Natural killer cell (primary cell): ENCODE measurements around the gene INPP5A. TPM values are rescaled to one million over a fixed set of nuclear protein-coding genes. Genes with fewer than 3 reads are reported as not detected.

Experiments
- ATAC-seq, 3 donors: fragments of 150-1000 bp in 2 of 3; fragments of 200-7000 bp in 1 of 3; cut with Tn5 transposase; 1 replicate in 1 of 3; 2 replicates in 2 of 3; pipeline ENCODE4 v1.10.0; 2021; ENCODE audit warnings: mild to moderate bottlenecking in 2 of 3, moderate library complexity in 2 of 3
- DNase-seq, 2 donors: peaks; one replicate each; pipeline versions ENCODE4 v3.0.0 to v3.0.0-alpha.2; 2013 to 2021; ENCODE audit warnings: mixed read lengths in 1 of 2
- H3K27ac ChIP-seq: one replicate; pipeline ENCODE4 v1.5.1; 2013; ENCODE audit warnings: mild to moderate bottlenecking, low read length
- H3K27me3 ChIP-seq: one replicate; pipeline ENCODE4 v1.6.1; 2013; ENCODE audit warnings: low read length; ENCODE audit not compliant: control insufficient read depth, insufficient read depth
- H3K36me3 ChIP-seq: one replicate; pipeline ENCODE4 v1.6.1; 2013; ENCODE audit warnings: low read length; ENCODE audit not compliant: control insufficient read depth, insufficient read depth
- H3K4me1 ChIP-seq: one replicate; pipeline ENCODE4 v1.6.1; 2013; ENCODE audit warnings: low read length; ENCODE audit not compliant: control insufficient read depth, insufficient read depth
- H3K4me3 ChIP-seq: one replicate; pipeline ENCODE4 v1.5.1; 2013; ENCODE audit warnings: low read length
- H3K9me3 ChIP-seq: one replicate; pipeline ENCODE4 v1.6.1; 2013; ENCODE audit warnings: low read length; ENCODE audit not compliant: control insufficient read depth, insufficient read depth
- H3K27ac Mint-ChIP-seq, 2 donors: one replicate each; pipeline ENCODE4 v1.8.0; 2022; ENCODE audit warnings: mild to moderate bottlenecking in 2 of 2, mixed read lengths in 2 of 2, moderate library complexity in 1 of 2
- H3K27me3 Mint-ChIP-seq, 2 donors: one replicate each; pipeline ENCODE4 v1.8.0; 2022; ENCODE audit warnings: low read depth in 2 of 2, mixed read lengths in 2 of 2
- H3K36me3 Mint-ChIP-seq: one replicate; pipeline ENCODE4 v1.8.0; 2022; ENCODE audit warnings: mixed read lengths
- H3K4me1 Mint-ChIP-seq, 2 donors: one replicate each; pipeline ENCODE4 v1.8.0; 2022; ENCODE audit warnings: mixed read lengths in 2 of 2
- H3K4me3 Mint-ChIP-seq: one replicate; pipeline ENCODE4 v1.8.0; 2022; ENCODE audit warnings: mild to moderate bottlenecking, moderate library complexity, mixed read lengths
- H3K9me3 Mint-ChIP-seq, 2 donors: one replicate each; pipeline ENCODE4 v1.8.0; 2022; ENCODE audit warnings: mixed read lengths in 2 of 2
- WGBS: methylation state at CpG from one replicate; pipeline ENCODE4 v1.1.7; 2013; ENCODE audit warnings: missing lambda C conversion rate; ENCODE audit not compliant: insufficient coverage; 5-methylcytosine and 5-hydroxymethylcytosine counted together
- intact Hi-C: fragments of 100-400 bp; cut with micrococcal nuclease; formaldehyde crosslinking; loops from one replicate; pipeline ENCODE4 v1.14.2; 2022
- total RNA-seq, 4 donors: library from RNA; stranded (reverse); fragments of 120-200 nt in 1 of 4; gene quantifications; one replicate each; pipeline versions ENCODE4 v1.2.3 to v1.2.4, GENCODE V29; 2013 to 2022
- TF ChIP-seq, protein P1 (sequence below): fragments of 200-600 bp; IDR thresholded peaks from one replicate; pipeline ENCODE4 v1.8.0; 2022; ENCODE audit warnings: antibody characterized with exemption

Gene INPP5A
- total RNA-seq, 3 donors from 2014 or later (not counting 1 experiment from before 2014, with no cell fraction given), result 12.6 to 38.6 (median 18.6) TPM

- peaks cover 12% of the 10 kb centered on the region for H3K36me3 Mint-ChIP-seq
- no peak overlapping the region for H3K4me3 Mint-ChIP-seq
- Histone ChIP-seq H3K9me3 (peaks cover 10% of the 10 kb centered on the region), H3K36me3 (no peaks in the 10 kb centered on the region), H3K4me3 (no peak overlapping the region), H3K27me3 (no peaks in the 10 kb centered on the region), H3K27ac (no peak overlapping the region), H3K4me1 (peaks cover 5% of the 10 kb centered on the region)
- peaks cover 6 to 21% of the 10 kb centered on the region in 2 donors for H3K4me1 Mint-ChIP-seq
- intact Hi-C loops, result no loop called here
- ATAC-seq, result no peak
- H3K27me3 Mint-ChIP-seq, result no peaks in the 10 kb centered on the region
- no peak overlapping the region for H3K27ac Mint-ChIP-seq
- 96% methylated on average over 15 of the region's 15 CpGs for WGBS
- TF ChIP-seq, protein P1, sequence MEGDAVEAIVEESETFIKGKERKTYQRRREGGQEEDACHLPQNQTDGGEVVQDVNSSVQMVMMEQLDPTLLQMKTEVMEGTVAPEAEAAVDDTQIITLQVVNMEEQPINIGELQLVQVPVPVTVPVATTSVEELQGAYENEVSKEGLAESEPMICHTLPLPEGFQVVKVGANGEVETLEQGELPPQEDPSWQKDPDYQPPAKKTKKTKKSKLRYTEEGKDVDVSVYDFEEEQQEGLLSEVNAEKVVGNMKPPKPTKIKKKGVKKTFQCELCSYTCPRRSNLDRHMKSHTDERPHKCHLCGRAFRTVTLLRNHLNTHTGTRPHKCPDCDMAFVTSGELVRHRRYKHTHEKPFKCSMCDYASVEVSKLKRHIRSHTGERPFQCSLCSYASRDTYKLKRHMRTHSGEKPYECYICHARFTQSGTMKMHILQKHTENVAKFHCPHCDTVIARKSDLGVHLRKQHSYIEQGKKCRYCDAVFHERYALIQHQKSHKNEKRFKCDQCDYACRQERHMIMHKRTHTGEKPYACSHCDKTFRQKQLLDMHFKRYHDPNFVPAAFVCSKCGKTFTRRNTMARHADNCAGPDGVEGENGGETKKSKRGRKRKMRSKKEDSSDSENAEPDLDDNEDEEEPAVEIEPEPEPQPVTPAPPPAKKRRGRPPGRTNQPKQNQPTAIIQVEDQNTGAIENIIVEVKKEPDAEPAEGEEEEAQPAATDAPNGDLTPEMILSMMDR, result no peak
- H3K9me3 Mint-ChIP-seq, result peaks cover 7% of the 10 kb centered on the region in 2 donors
- DNase-seq, result no peak
Measured at GRCh38 chr10:132708441-132708840, 170.9 kb downstream of the INPP5A start.

DNA sequence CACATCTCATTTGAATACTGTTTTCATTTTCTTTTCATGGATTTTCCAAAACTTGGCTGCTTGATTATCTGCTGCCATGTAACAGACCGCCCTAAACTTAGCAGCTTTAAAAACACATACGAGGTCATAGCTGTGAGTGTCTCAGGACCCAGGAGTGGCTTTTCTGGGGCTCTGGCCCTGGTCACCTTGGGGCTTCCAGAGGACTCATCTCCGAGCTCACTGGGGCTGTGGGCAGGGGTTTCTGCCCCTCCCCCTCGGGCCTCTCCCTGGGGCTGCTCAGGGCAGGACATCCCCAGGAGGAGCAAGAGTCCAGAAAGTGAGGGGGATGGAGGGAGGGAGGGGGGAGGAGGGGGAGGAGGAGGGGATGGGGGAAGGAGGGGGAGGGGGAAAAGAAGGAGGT, 171.3 kb downstream of the INPP5A start:
- TF ChIP-seq, protein P1, result no peak
- Histone ChIP-seq H3K4me3 (no peak overlapping the region), H3K9me3 (peaks cover 10% of the 10 kb centered on the region), H3K4me1 (peaks cover under 1% of the 10 kb centered on the region), H3K27ac (no peak overlapping the region), H3K36me3 (no peaks in the 10 kb centered on the region), H3K27me3 (no peaks in the 10 kb centered on the region)
- peaks cover 3 to 16% of the 10 kb centered on the region in 2 donors for H3K4me1 Mint-ChIP-seq
- H3K36me3 Mint-ChIP-seq, result peaks cover 12% of the 10 kb centered on the region
- intact Hi-C loops, result no loop called here
- WGBS, result 92% methylated on average over 4 of the region's 4 CpGs
- no peaks in the 10 kb centered on the region for H3K27me3 Mint-ChIP-seq
- H3K9me3 Mint-ChIP-seq, result peaks cover 7% of the 10 kb centered on the region in 2 donors
- ATAC-seq, result no peak
- no peak for DNase-seq
- no peak overlapping the region for H3K27ac Mint-ChIP-seq
- no peak overlapping the region for H3K4me3 Mint-ChIP-seq

- Mint-ChIP-seq H3K36me3 (peaks cover 12% of the 10 kb centered on the region), H3K9me3 (peaks cover 7% of the 10 kb centered on the region in 2 donors), H3K27me3 (no peaks in the 10 kb centered on the region), H3K4me3 (no peak overlapping the region), H3K4me1 (peaks cover 0 to 14% of the 10 kb centered on the region in 2 donors), H3K27ac (no peak overlapping the region)
- intact Hi-C loops, result no loop called here
- Histone ChIP-seq H3K9me3 (peaks cover 10% of the 10 kb centered on the region), H3K36me3 (no peaks in the 10 kb centered on the region), H3K27me3 (no peaks in the 10 kb centered on the region), H3K4me3 (no peak overlapping the region), H3K27ac (no peak overlapping the region), H3K4me1 (no peaks in the 10 kb centered on the region)
- ATAC-seq (no peak), DNase-seq (no peak)
- TF ChIP-seq, protein P1, result no peak
- 93% methylated on average over 13 of the region's 13 CpGs for WGBS
Measured at GRCh38 chr10:132709471-132709951, 171.9 kb downstream of the INPP5A start.

- ATAC-seq, result no peak
- H3K36me3 ChIP-seq, result no peaks in the 10 kb centered on the region
- 96% methylated on average over 22 of the region's 22 CpGs for WGBS
- no peak for DNase-seq
- no peak overlapping the region for H3K4me3 Mint-ChIP-seq
- H3K27ac ChIP-seq, result no peak overlapping the region
- peaks cover 10% of the 10 kb centered on the region for H3K9me3 ChIP-seq
- H3K27me3 Mint-ChIP-seq, result no peaks in the 10 kb centered on the region
- H3K27me3 ChIP-seq, result no peaks in the 10 kb centered on the region
- peak overlapping the region in 1 of 2 donors; percentile 5 for H3K27ac Mint-ChIP-seq
- H3K9me3 Mint-ChIP-seq, result peaks cover 7% of the 10 kb centered on the region in 2 donors
- no peak overlapping the region for H3K4me3 ChIP-seq
- TF ChIP-seq, protein P1, result no peak
- peaks cover 12% of the 10 kb centered on the region for H3K36me3 Mint-ChIP-seq
- no peaks in the 10 kb centered on the region for H3K4me1 ChIP-seq
- H3K4me1 Mint-ChIP-seq, result peaks cover 0 to 14% of the 10 kb centered on the region in 2 donors
- intact Hi-C loops, result no loop called here
Measured at GRCh38 chr10:132710036-132710686, 172.6 kb downstream of the INPP5A start.
